Activated CD8-positive, alpha-beta T cell treated with anti-CD3 and anti-CD28 coated beads, Interleukin-2, amount 10 ng/mL, durations not matched to agents 7 days and 5 days (primary cell): ENCODE results near the gene CTNND2. TPM values are rescaled to one million over a fixed set of nuclear protein-coding genes. Genes with fewer than 3 reads are reported as not detected.

Experiments used
- ATAC-seq: fragments of 150-1000 bp; cut with Tn5 transposase; one replicate; pipeline ENCODE4 v1.10.0; 2021; ENCODE audit warnings: moderate library complexity
- CTCF ChIA-PET: fragments of 350-600 bp; sonication (Branson Sonifier 250); formaldehyde crosslinking; loops from one replicate; lab custom pipeline; 2021; ENCODE audit warnings: antibody characterized with exemption; lab: Charles Lee
- POLR2A ChIA-PET: fragments of 350-600 bp; sonication (Branson Sonifier 250); formaldehyde crosslinking; loops from one replicate; lab custom pipeline; 2021; ENCODE audit warnings: antibody characterized with exemption; lab: Charles Lee
- DNase-seq: peaks from one replicate; pipeline ENCODE4 v3.0.0-alpha.2; 2020
- H3K27ac Mint-ChIP-seq: one replicate; pipeline ENCODE4 v1.8.0; 2021; ENCODE audit warnings: mild to moderate bottlenecking, mixed read lengths
- H3K27me3 Mint-ChIP-seq: one replicate; pipeline ENCODE4 v1.8.0; 2021; ENCODE audit warnings: low read depth, mixed read lengths
- H3K36me3 Mint-ChIP-seq: one replicate; pipeline ENCODE4 v1.8.0; 2021; ENCODE audit warnings: low read depth, mixed read lengths
- H3K4me1 Mint-ChIP-seq: one replicate; pipeline ENCODE4 v1.8.0; 2021; ENCODE audit warnings: low read depth, mixed read lengths
- H3K4me3 Mint-ChIP-seq: one replicate; pipeline ENCODE4 v1.8.0; 2021; ENCODE audit warnings: mild to moderate bottlenecking, mixed read lengths
- H3K9me3 Mint-ChIP-seq: one replicate; pipeline ENCODE4 v1.8.0; 2022; ENCODE audit warnings: mixed read lengths; ENCODE audit not compliant: insufficient read depth
- total RNA-seq, 2 experiments: library from RNA; stranded (reverse); gene quantifications; one replicate each; pipeline ENCODE4 v1.2.3, GENCODE V29; 2021

CTNND2 gene
- total RNA-seq, 2 experiments from 2014 or later = not detected

GRCh38 chr5:11306365-11306764 lies 597.9 kb downstream of the CTNND2 start:
- Mint-ChIP-seq H3K4me1 (no peaks in the 10 kb centered on the region), H3K27me3 (no peaks in the 10 kb centered on the region), H3K9me3 (no peaks in the 10 kb centered on the region), H3K27ac (no peak overlapping the region), H3K4me3 (no peak overlapping the region), H3K36me3 (no peaks in the 10 kb centered on the region)
- DNase-seq (no peak), ATAC-seq (no peak)
- CTCF ChIA-PET = no interaction called here
- POLR2A ChIA-PET = no interaction called here

- DNase-seq = no peak
- Mint-ChIP-seq H3K4me1 (no peaks in the 10 kb centered on the region), H3K4me3 (no peak overlapping the region), H3K9me3 (no peaks in the 10 kb centered on the region), H3K36me3 (no peaks in the 10 kb centered on the region), H3K27me3 (no peaks in the 10 kb centered on the region), H3K27ac (no peak overlapping the region)
- no peak for ATAC-seq
- POLR2A ChIA-PET = no interaction called here
- CTCF ChIA-PET = no interaction called here
Observed at GRCh38 chr5:11305245-11305644, 599.0 kb downstream of the CTNND2 start.

GRCh38 chr5:11304641-11305040 lies 599.6 kb downstream of the CTNND2 start:
- Mint-ChIP-seq H3K4me1 (no peaks in the 10 kb centered on the region), H3K36me3 (no peaks in the 10 kb centered on the region), H3K9me3 (no peaks in the 10 kb centered on the region), H3K4me3 (no peak overlapping the region), H3K27me3 (no peaks in the 10 kb centered on the region), H3K27ac (no peak overlapping the region)
- CTCF ChIA-PET = no interaction called here
- DNase-seq (no peak), ATAC-seq (no peak)
- POLR2A ChIA-PET = no interaction called here

GRCh38 chr5:11302663-11303062 lies 601.6 kb downstream of the CTNND2 start:
- Mint-ChIP-seq H3K4me3 (no peak overlapping the region), H3K27me3 (no peaks in the 10 kb centered on the region), H3K9me3 (no peaks in the 10 kb centered on the region), H3K27ac (no peak overlapping the region), H3K36me3 (no peaks in the 10 kb centered on the region), H3K4me1 (no peaks in the 10 kb centered on the region)
- ChIA-PET POLR2A (no interaction called here), CTCF (no interaction called here)
- no peak for ATAC-seq
- no peak for DNase-seq

- no peak overlapping the region for H3K4me3 Mint-ChIP-seq
- no peaks in the 10 kb centered on the region for H3K36me3 Mint-ChIP-seq
- ChIA-PET POLR2A (no interaction called here), CTCF (no interaction called here)
- H3K27ac Mint-ChIP-seq = no peak overlapping the region
- H3K27me3 Mint-ChIP-seq = no peaks in the 10 kb centered on the region
- H3K9me3 Mint-ChIP-seq = no peaks in the 10 kb centered on the region
- ATAC-seq = no peak
- DNase-seq = no peak
- H3K4me1 Mint-ChIP-seq = no peaks in the 10 kb centered on the region
Observed at GRCh38 chr5:11301171-11301570, 603.1 kb downstream of the CTNND2 start.

- H3K27me3 Mint-ChIP-seq = no peaks in the 10 kb centered on the region
- DNase-seq (no peak), ATAC-seq (no peak)
- H3K4me1 Mint-ChIP-seq = no peaks in the 10 kb centered on the region
- H3K27ac Mint-ChIP-seq = no peak overlapping the region
- no peaks in the 10 kb centered on the region for H3K36me3 Mint-ChIP-seq
- no peaks in the 10 kb centered on the region for H3K9me3 Mint-ChIP-seq
- no peak overlapping the region for H3K4me3 Mint-ChIP-seq
- ChIA-PET CTCF (no interaction called here), POLR2A (no interaction called here)
Observed at GRCh38 chr5:11300736-11301135, 603.5 kb downstream of the CTNND2 start.

- no peak for ATAC-seq
- H3K27ac Mint-ChIP-seq = no peak overlapping the region
- H3K4me3 Mint-ChIP-seq = no peak overlapping the region
- H3K4me1 Mint-ChIP-seq = no peaks in the 10 kb centered on the region
- POLR2A ChIA-PET = no interaction called here
- H3K36me3 Mint-ChIP-seq = no peaks in the 10 kb centered on the region
- CTCF ChIA-PET = no interaction called here
- no peak for DNase-seq
- H3K9me3 Mint-ChIP-seq = no peaks in the 10 kb centered on the region
- H3K27me3 Mint-ChIP-seq = no peaks in the 10 kb centered on the region
Observed at GRCh38 chr5:11298877-11299276, 605.4 kb downstream of the CTNND2 start.

GRCh38 chr5:11293523-11293922 lies 610.7 kb downstream of the CTNND2 start:
- Mint-ChIP-seq H3K4me3 (no peak overlapping the region), H3K36me3 (no peaks in the 10 kb centered on the region), H3K27ac (no peak overlapping the region), H3K9me3 (no peaks in the 10 kb centered on the region), H3K4me1 (no peaks in the 10 kb centered on the region), H3K27me3 (no peaks in the 10 kb centered on the region)
- DNase-seq = no peak
- CTCF ChIA-PET = no interaction called here
- POLR2A ChIA-PET = no interaction called here
- ATAC-seq = no peak

- H3K36me3 Mint-ChIP-seq = no peaks in the 10 kb centered on the region
- H3K4me1 Mint-ChIP-seq = no peaks in the 10 kb centered on the region
- H3K27ac Mint-ChIP-seq = no peak overlapping the region
- no peaks in the 10 kb centered on the region for H3K27me3 Mint-ChIP-seq
- H3K9me3 Mint-ChIP-seq = no peaks in the 10 kb centered on the region
- DNase-seq = no peak
- CTCF ChIA-PET = no interaction called here
- ATAC-seq = no peak
- POLR2A ChIA-PET = no interaction called here
- no peak overlapping the region for H3K4me3 Mint-ChIP-seq
Observed at GRCh38 chr5:11292648-11293356, 611.4 kb downstream of the CTNND2 start.

GRCh38 chr5:11289733-11290132 lies 614.5 kb downstream of the CTNND2 start:
- no peaks in the 10 kb centered on the region for H3K27me3 Mint-ChIP-seq

GRCh38 chr5:11289208-11289607 lies 615.0 kb downstream of the CTNND2 start:
- Mint-ChIP-seq H3K9me3 (no peaks in the 10 kb centered on the region), H3K27ac (no peak overlapping the region), H3K4me3 (no peak overlapping the region), H3K27me3 (no peaks in the 10 kb centered on the region), H3K4me1 (no peaks in the 10 kb centered on the region), H3K36me3 (no peaks in the 10 kb centered on the region)
- no peak for DNase-seq
- ATAC-seq = no peak
- POLR2A ChIA-PET = no interaction called here
- CTCF ChIA-PET = no interaction called here

More at GRCh38 chr5:11289733-11290132, 614.5 kb downstream of the CTNND2 start:
- ChIA-PET CTCF (no interaction called here), POLR2A (no interaction called here)
- no peak for ATAC-seq
- DNase-seq = no peak
- no peak overlapping the region for H3K4me3 Mint-ChIP-seq
- H3K4me1 Mint-ChIP-seq = no peaks in the 10 kb centered on the region
- H3K27ac Mint-ChIP-seq = no peak overlapping the region
- H3K36me3 Mint-ChIP-seq = no peaks in the 10 kb centered on the region
- H3K9me3 Mint-ChIP-seq = no peaks in the 10 kb centered on the region

- no peaks in the 10 kb centered on the region for H3K27me3 Mint-ChIP-seq
Observed at GRCh38 chr5:11281842-11282241, 622.4 kb downstream of the CTNND2 start.

GRCh38 chr5:11277323-11277722 lies 626.9 kb downstream of the CTNND2 start:
- Mint-ChIP-seq H3K4me1 (no peaks in the 10 kb centered on the region), H3K36me3 (no peaks in the 10 kb centered on the region), H3K27me3 (no peaks in the 10 kb centered on the region), H3K9me3 (no peaks in the 10 kb centered on the region), H3K27ac (no peak overlapping the region), H3K4me3 (no peak overlapping the region)
- CTCF ChIA-PET = no interaction called here
- DNase-seq (no peak), ATAC-seq (no peak)
- POLR2A ChIA-PET = no interaction called here

More at GRCh38 chr5:11281842-11282241, 622.4 kb downstream of the CTNND2 start:
- Mint-ChIP-seq H3K27ac (no peak overlapping the region), H3K4me1 (no peaks in the 10 kb centered on the region), H3K4me3 (no peak overlapping the region), H3K36me3 (no peaks in the 10 kb centered on the region), H3K9me3 (no peaks in the 10 kb centered on the region)
- POLR2A ChIA-PET = no interaction called here
- CTCF ChIA-PET = no interaction called here
- ATAC-seq = no peak
- no peak for DNase-seq
